HepG2 (cell line): ENCODE data around the gene RCHY1. TPM values are rescaled to one million over a fixed set of nuclear protein-coding genes. Genes with fewer than 3 reads are reported as not detected.

Experiments
- ATAC-seq: fragments of 200-7000 bp; cut with Tn5 transposase; 3 replicates; pipeline ENCODE4 v1.9.1; 2020; ENCODE audit warnings: mild to moderate bottlenecking, moderate library complexity
- BruUV-seq: library from RNA; stranded (reverse); fragments of 400-500 nt; replicated peaks from 2 replicates; lab custom pipeline; 2021; lab: Mats Ljungman, UMichigan
- CTCF ChIA-PET: fragments of 300-600 bp; formaldehyde crosslinking; extraction: SDS; loops from one replicate; lab custom pipeline; 2021; ENCODE audit warnings: low total read pairs, inconsistent platforms, low intra/inter-chr PET ratio; lab: Yijun Ruan, JAX
- POLR2A ChIA-PET: fragments of 350-600 bp; sonication (Branson Sonifier 250); formaldehyde crosslinking; loops from one replicate; lab custom pipeline; 2020; ENCODE audit warnings: antibody characterized with exemption, inconsistent platforms; lab: Yijun Ruan, JAX
- DNase-seq: peaks from one replicate; pipeline ENCODE4 v3.0.0-alpha.2; 2015; ENCODE audit warnings: low spot score
- FAIRE-seq: peaks from 3 replicates; lab custom pipeline; 2011; peaks lifted over from hg19 to GRCh38; lab: Jason Lieb, UNC
- H2AFZ ChIP-seq: one replicate; pipeline ENCODE4 v1.6.1; 2011; ENCODE audit warnings: low read length, inconsistent platforms
- H3K27ac ChIP-seq: fragments of 300-600 bp; 3 replicates; pipeline ENCODE4 v1.8.0; 2011; ENCODE audit warnings: mixed run types, mild to moderate bottlenecking, mixed read lengths, low read length, inconsistent platforms; ENCODE audit not compliant: insufficient read depth; ENCODE audit errors: extremely low read length
- H3K27me3 ChIP-seq, 2 experiments: fragments of 200-600 bp in 1 of 2; 2 replicates in 1 of 2; 3 replicates in 1 of 2; pipeline versions ENCODE4 v1.6.0 to v1.8.0; 2011; ENCODE audit warnings: low read length in 2 of 2, mild to moderate bottlenecking in 2 of 2, moderate library complexity in 2 of 2, inconsistent platforms in 1 of 2; ENCODE audit not compliant: insufficient read depth in 2 of 2, control insufficient read depth in 1 of 2
- H3K36me3 ChIP-seq, 2 experiments: fragments of 200-600 bp in 1 of 2; replicated peaks in 1 of 2; 2 replicates in 1 of 2; 3 replicates in 1 of 2; pipeline versions ENCODE4 v1.5.1 to v1.8.0; 2011; ENCODE audit warnings: low read length in 2 of 2, inconsistent platforms in 1 of 2; ENCODE audit not compliant: insufficient read depth in 2 of 2, control insufficient read depth in 1 of 2
- H3K4me1 ChIP-seq: 2 replicates; pipeline ENCODE4 v1.5.1; 2012; ENCODE audit warnings: low read length, inconsistent platforms; ENCODE audit not compliant: insufficient read depth
- H3K4me2 ChIP-seq: 2 replicates; pipeline ENCODE4 v1.6.0; 2011; ENCODE audit warnings: low read depth, low read length, inconsistent platforms
- H3K4me3 ChIP-seq, 3 experiments: fragments of 200-600 bp in 1 of 3; sonication (generic), shearing (Covaris generic) in 1 of 3; replicated peaks in 1 of 3; 2 replicates each; pipeline ENCODE4 v1.5.1; 2011 to 2016; ENCODE audit warnings: low read length in 3 of 3, inconsistent platforms in 2 of 3, low read depth in 2 of 3, mild to moderate bottlenecking in 2 of 3, control low read depth in 1 of 3, mixed read lengths in 1 of 3; ENCODE audit not compliant: insufficient read depth in 1 of 3
- H3K79me2 ChIP-seq: one replicate; pipeline ENCODE4 v1.6.1; 2011; ENCODE audit warnings: low read length, inconsistent platforms; ENCODE audit not compliant: insufficient read depth
- H3K9ac ChIP-seq: 2 replicates; pipeline ENCODE4 v1.6.0; 2011; ENCODE audit warnings: mild to moderate bottlenecking, low read depth, low read length, inconsistent platforms; ENCODE audit not compliant: insufficient read depth
- H3K9me3 ChIP-seq: 2 replicates; pipeline ENCODE4 v1.5.1; 2012; ENCODE audit warnings: mild to moderate bottlenecking, low read length
- H4K20me1 ChIP-seq: 2 replicates; pipeline ENCODE4 v1.6.0; 2011; ENCODE audit warnings: inconsistent platforms, mild to moderate bottlenecking, low read length, moderate library complexity; ENCODE audit not compliant: insufficient read depth
- EHMT2 ChIP-seq: fragments of 200-600 bp; sonication (generic); IDR thresholded peaks from 2 replicates; pipeline ENCODE4 v1.7.0; 2017; ENCODE audit warnings: antibody characterized with exemption, low read depth, low read length, borderline replicate concordance
- NAIF1 ChIP-seq: sonication (generic); formaldehyde crosslinking; IDR thresholded peaks from 2 replicates; pipeline ENCODE4 v1.5.0; 2020; ENCODE audit warnings: mild to moderate bottlenecking, missing genetic modification reagents, borderline replicate concordance
- RBAK ChIP-seq: sonication (generic); formaldehyde crosslinking; IDR thresholded peaks from 2 replicates; pipeline ENCODE4 v1.5.1; 2020; ENCODE audit warnings: mild to moderate bottlenecking, missing genetic modification reagents
- RBM39 ChIP-seq: fragments of 200-400 bp; formaldehyde crosslinking; IDR thresholded peaks from one replicate; pipeline ENCODE4 v1.6.1; 2018; ENCODE audit warnings: antibody characterized with exemption, mild to moderate bottlenecking, low read depth, low read length; ENCODE audit not compliant: poor library complexity, severe bottlenecking
- SOX13 ChIP-seq, 3 experiments: fragments of 450-650 bp in 1 of 3; sonication (generic) in 1 of 3; formaldehyde crosslinking in 1 of 3; IDR thresholded peaks in 2 of 3; conservative IDR thresholded peaks in 1 of 3; 2 replicates each; pipeline versions ENCODE4 v1.5.0 to v1.6.1; 2016 to 2020; ENCODE audit warnings: antibody characterized with exemption in 1 of 3, mild to moderate bottlenecking in 1 of 3, missing compliant biosample characterization in 1 of 3, missing genetic modification reagents in 1 of 3, moderate library complexity in 1 of 3
- TP53 ChIP-seq: sonication (generic); formaldehyde crosslinking; conservative IDR thresholded peaks from 2 replicates; pipeline ENCODE4 v1.4.0; 2020; ENCODE audit warnings: missing genetic modification reagents
- ZFP36L2 ChIP-seq: sonication (generic); formaldehyde crosslinking; IDR thresholded peaks from 2 replicates; pipeline ENCODE4 v1.4.0; 2020; ENCODE audit warnings: missing genetic modification reagents
- ZNF256 ChIP-seq: sonication (generic); formaldehyde crosslinking; conservative IDR thresholded peaks from 2 replicates; pipeline ENCODE4 v1.4.0; 2020; ENCODE audit warnings: missing genetic modification reagents
- ZNF296 ChIP-seq: sonication (generic); formaldehyde crosslinking; conservative IDR thresholded peaks from 2 replicates; pipeline ENCODE4 v1.5.0; 2020; ENCODE audit warnings: mild to moderate bottlenecking, missing genetic modification reagents
- ZNF30 ChIP-seq: sonication (generic); formaldehyde crosslinking; IDR thresholded peaks from 2 replicates; pipeline ENCODE4 v1.5.0; 2020; ENCODE audit warnings: mild to moderate bottlenecking, missing genetic modification reagents
- ZNF33B ChIP-seq: sonication (generic); formaldehyde crosslinking; IDR thresholded peaks from 2 replicates; pipeline ENCODE4 v1.5.1; 2020; ENCODE audit warnings: mild to moderate bottlenecking, missing genetic modification reagents
- ZNF615 ChIP-seq: sonication (generic); formaldehyde crosslinking; IDR thresholded peaks from 2 replicates; pipeline ENCODE4 v1.5.0; 2020; ENCODE audit warnings: mild to moderate bottlenecking, missing genetic modification reagents, borderline replicate concordance
- WGBS: methylation state at CpG from one replicate; pipeline ENCODE4 v1.1.6; 2017; ENCODE audit warnings: low lambda C conversion rate; 5-methylcytosine and 5-hydroxymethylcytosine counted together
- in situ Hi-C: cut with HindIII; loops from 2 replicates; pipeline ENCODE4 v1.10.0; 2017; ENCODE audit warnings: low pct_unique_long_range_greater_than_20kb; ENCODE audit not compliant: extremely low pct_ligation_motif_present
- intact Hi-C: fragments of 100-400 bp; cut with micrococcal nuclease; formaldehyde crosslinking; loops from one replicate; pipeline ENCODE4 v1.10.0; 2022; ENCODE audit not compliant: unreplicated experiment
- polyA plus RNA-seq, 8 experiments: library from polyadenylated mRNA; depleted of rRNA in 3 of 8; stranded (reverse) in 7 of 8; unstranded in 1 of 8; fragments of >200 nt; fragmentation: Illumina TruSeq in 4 of 8; extraction: Trizol in 4 of 8; gene quantifications; 2 replicates each; pipeline versions ENCODE4 v1.2.1 to v1.2.3, GENCODE V29; 2011 to 2016; ENCODE audit warnings: low read depth in 4 of 8, missing spikeins in 1 of 8, mixed read lengths in 1 of 8; ENCODE audit not compliant: insufficient read depth in 1 of 8
- total RNA-seq, 5 experiments: library from RNA; depleted of rRNA; stranded (reverse); fragments of >200 nt; fragmentation: Illumina TruSeq; extraction: Trizol; gene quantifications; 2 replicates each; pipeline ENCODE4 v1.2.3, GENCODE V29; 2016; ENCODE audit warnings: low read depth in 1 of 5
- TF ChIP-seq, protein P1 (sequence below): sonication (generic); formaldehyde crosslinking; IDR thresholded peaks from 2 replicates; pipeline ENCODE4 v1.8.0; 2022; ENCODE audit warnings: missing genetic modification reagents, mild to moderate bottlenecking, inconsistent platforms, borderline replicate concordance
- TF ChIP-seq, protein P2 (sequence below): sonication (generic); formaldehyde crosslinking; conservative IDR thresholded peaks from 2 replicates; pipeline ENCODE4 v1.4.0; 2020; ENCODE audit warnings: missing genetic modification reagents
- TF ChIP-seq, protein P3 (sequence below): sonication (generic); formaldehyde crosslinking; IDR thresholded peaks from 2 replicates; pipeline ENCODE4 v1.4.0; 2020; ENCODE audit warnings: mild to moderate bottlenecking, missing genetic modification reagents, borderline replicate concordance

Gene RCHY1
- total and polyA plus RNA-seq, 2 of the 13 experiments (the other 11 are each of a cell fraction or from before 2014, with no cell fraction given): 19.9 to 30.5 TPM

DNA sequence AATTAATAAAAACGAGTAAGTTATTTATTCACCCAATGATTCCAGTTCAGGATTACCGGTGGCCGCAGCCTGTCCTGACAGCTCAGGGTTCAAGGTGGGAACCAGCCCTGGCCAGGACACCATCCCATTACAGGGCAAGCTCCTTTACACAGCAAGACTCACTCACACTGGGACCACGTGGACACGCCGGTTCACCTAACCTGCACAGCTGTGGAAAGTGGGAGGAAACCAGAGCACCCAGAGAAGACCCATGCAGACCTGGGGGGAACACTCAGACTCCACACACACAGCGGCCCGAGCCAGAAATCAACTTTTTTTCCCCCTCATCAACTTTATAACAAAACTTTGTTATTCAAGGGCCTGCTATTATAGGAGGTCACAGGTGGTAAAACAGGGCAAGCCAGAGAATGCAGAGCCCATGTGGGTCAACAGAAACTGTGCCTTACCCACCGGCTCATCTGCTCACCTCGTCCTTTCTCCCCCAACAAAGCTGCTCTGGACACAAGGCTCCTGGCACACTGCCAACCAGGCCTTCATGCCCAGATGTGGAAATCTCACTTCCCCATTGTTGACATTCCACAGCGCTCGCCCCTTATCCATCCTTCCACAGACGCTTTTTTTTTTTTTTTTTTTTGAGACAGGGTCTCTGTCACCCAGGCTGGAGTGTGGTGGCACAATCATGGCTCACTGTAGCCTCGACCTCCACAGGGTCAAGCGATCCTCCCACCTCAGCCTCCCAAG is 33.6 kb upstream of the RCHY1 start:
- Histone ChIP-seq H3K27ac (no peak overlapping the region), H3K9me3 (no peaks in the 10 kb centered on the region), H3K9ac (no peak overlapping the region), H3K36me3 (0 out of 5 replicates have a peak, but pooled peaks cover 1 to 4% of the 10 kb centered on the region in 2 experiments), H3K4me1 (peaks cover 6% of the 10 kb centered on the region; the same call in 1 of the 2 replicates), H2AFZ (no peak overlapping the region), H3K4me3 (no peak overlapping the region), H3K27me3 (no peaks in the 10 kb centered on the region), H3K4me2 (no peak overlapping the region), H3K79me2 (no peaks in the 10 kb centered on the region), H4K20me1 (no peaks in the 10 kb centered on the region)
- DNase-seq (peak; percentile 70), ATAC-seq (peak; percentile 61), FAIRE-seq (no peak)
- POLR2A ChIA-PET: interaction anchor here (1.0 kb wide), 1 partner anchor 33 kb away, joined by 3 read pairs; the partner anchor contains the start of genes RCHY1 and THAP6
- no TSS peak for BruUV-seq
- in situ Hi-C loops: no loop called here
- 48% methylated on average over 15 of the region's 15 CpGs for WGBS
- CTCF ChIA-PET: no interaction called here
- intact Hi-C loops: no loop called here
- TF ChIP-seq ZNF256: no peak
- TF ChIP-seq, protein P1, sequence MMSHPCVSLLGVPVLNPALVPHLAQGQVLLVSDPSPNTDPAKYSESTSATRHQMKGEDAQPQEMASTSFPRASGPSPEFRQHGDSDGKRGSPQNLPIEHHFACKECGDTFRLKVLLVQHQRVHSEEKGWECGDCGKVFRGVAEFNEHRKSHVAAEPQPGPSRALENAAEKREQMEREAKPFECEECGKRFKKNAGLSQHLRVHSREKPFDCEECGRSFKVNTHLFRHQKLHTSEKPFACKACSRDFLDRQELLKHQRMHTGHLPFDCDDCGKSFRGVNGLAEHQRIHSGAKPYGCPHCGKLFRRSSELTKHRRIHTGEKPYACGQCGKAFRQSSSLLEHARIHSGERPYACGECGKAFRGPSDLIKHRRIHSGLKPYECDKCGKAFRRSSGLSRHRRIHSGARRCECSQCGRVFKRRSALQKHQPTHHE: no peak
- TF ChIP-seq ZNF296: no peak
- no peak for TF ChIP-seq ZNF33B (CRISPR knock-in tag)
- TF ChIP-seq TP53 (CRISPR knock-in tag): no peak
- no peak for TF ChIP-seq ZNF30 (CRISPR knock-in tag)
- no peak for TF ChIP-seq ZNF615
- TF ChIP-seq NAIF1 (CRISPR knock-in tag): no peak
- TF ChIP-seq EHMT2: no peak
- no peak for TF ChIP-seq SOX13 (IDR thresholded peaks at IDR 0.05)
- no peak for TF ChIP-seq SOX13 (CRISPR knock-in tag; conservative IDR thresholded peaks at IDR 0.05 in 1 of 2, IDR thresholded peaks at IDR 0.05 in 1 of 2)
- no peak for TF ChIP-seq ZFP36L2 (CRISPR knock-in tag)
- TF ChIP-seq, protein P2, sequence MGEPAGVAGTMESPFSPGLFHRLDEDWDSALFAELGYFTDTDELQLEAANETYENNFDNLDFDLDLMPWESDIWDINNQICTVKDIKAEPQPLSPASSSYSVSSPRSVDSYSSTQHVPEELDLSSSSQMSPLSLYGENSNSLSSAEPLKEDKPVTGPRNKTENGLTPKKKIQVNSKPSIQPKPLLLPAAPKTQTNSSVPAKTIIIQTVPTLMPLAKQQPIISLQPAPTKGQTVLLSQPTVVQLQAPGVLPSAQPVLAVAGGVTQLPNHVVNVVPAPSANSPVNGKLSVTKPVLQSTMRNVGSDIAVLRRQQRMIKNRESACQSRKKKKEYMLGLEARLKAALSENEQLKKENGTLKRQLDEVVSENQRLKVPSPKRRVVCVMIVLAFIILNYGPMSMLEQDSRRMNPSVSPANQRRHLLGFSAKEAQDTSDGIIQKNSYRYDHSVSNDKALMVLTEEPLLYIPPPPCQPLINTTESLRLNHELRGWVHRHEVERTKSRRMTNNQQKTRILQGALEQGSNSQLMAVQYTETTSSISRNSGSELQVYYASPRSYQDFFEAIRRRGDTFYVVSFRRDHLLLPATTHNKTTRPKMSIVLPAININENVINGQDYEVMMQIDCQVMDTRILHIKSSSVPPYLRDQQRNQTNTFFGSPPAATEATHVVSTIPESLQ: no peak
- TF ChIP-seq, protein P3, sequence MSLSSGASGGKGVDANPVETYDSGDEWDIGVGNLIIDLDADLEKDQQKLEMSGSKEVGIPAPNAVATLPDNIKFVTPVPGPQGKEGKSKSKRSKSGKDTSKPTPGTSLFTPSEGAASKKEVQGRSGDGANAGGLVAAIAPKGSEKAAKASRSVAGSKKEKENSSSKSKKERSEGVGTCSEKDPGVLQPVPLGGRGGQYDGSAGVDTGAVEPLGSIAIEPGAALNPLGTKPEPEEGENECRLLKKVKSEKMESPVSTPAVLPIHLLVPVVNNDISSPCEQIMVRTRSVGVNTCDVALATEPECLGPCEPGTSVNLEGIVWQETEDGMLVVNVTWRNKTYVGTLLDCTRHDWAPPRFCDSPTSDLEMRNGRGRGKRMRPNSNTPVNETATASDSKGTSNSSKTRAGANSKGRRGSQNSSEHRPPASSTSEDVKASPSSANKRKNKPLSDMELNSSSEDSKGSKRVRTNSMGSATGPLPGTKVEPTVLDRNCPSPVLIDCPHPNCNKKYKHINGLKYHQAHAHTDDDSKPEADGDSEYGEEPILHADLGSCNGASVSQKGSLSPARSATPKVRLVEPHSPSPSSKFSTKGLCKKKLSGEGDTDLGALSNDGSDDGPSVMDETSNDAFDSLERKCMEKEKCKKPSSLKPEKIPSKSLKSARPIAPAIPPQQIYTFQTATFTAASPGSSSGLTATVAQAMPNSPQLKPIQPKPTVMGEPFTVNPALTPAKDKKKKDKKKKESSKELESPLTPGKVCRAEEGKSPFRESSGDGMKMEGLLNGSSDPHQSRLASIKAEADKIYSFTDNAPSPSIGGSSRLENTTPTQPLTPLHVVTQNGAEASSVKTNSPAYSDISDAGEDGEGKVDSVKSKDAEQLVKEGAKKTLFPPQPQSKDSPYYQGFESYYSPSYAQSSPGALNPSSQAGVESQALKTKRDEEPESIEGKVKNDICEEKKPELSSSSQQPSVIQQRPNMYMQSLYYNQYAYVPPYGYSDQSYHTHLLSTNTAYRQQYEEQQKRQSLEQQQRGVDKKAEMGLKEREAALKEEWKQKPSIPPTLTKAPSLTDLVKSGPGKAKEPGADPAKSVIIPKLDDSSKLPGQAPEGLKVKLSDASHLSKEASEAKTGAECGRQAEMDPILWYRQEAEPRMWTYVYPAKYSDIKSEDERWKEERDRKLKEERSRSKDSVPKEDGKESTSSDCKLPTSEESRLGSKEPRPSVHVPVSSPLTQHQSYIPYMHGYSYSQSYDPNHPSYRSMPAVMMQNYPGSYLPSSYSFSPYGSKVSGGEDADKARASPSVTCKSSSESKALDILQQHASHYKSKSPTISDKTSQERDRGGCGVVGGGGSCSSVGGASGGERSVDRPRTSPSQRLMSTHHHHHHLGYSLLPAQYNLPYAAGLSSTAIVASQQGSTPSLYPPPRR (CRISPR knock-in tag): no peak
- TF ChIP-seq RBAK (CRISPR knock-in tag): no peak
- TF ChIP-seq RBM39: no peak
